Tibial nerve (tissue), 4 donors: ENCODE data around the gene ZNF575. TPM values are rescaled to one million over a fixed set of nuclear protein-coding genes. Genes with fewer than 3 reads are reported as not detected.
"Not testable (repeated sequence)": the region's sequence is repeated elsewhere in the genome, so short reads cannot be mapped to it uniquely, and the experiment has no call there.

Experiments used
- DNase-seq, 2 donors: peaks; one replicate each; pipeline ENCODE4 v3.0.0-alpha.2; 2019; ENCODE audit warnings: low spot score in 2 of 2
- H3K27ac ChIP-seq, 4 donors: fragments of 200-600 bp; sonication (generic) in 3 of 4; one replicate each; pipeline ENCODE4 v1.5.1; 2017 to 2019; ENCODE audit warnings: mild to moderate bottlenecking in 1 of 4
- H3K27me3 ChIP-seq, 2 donors: fragments of 200-600 bp; sonication (generic) in 1 of 2; one replicate each; pipeline versions ENCODE4 v1.5.1 to v1.6.0; 2017 to 2019
- H3K36me3 ChIP-seq, 3 donors: fragments of 200-600 bp; sonication (generic); one replicate each; pipeline ENCODE4 v1.5.1; 2018 to 2019
- H3K4me1 ChIP-seq, 4 donors: fragments of 200-600 bp; sonication (generic) in 3 of 4; one replicate each; pipeline ENCODE4 v1.5.1; 2017 to 2019
- H3K4me3 ChIP-seq, 4 donors: fragments of 200-600 bp; sonication (generic) in 3 of 4; one replicate each; pipeline ENCODE4 v1.5.1; 2017 to 2019; ENCODE audit warnings: mild to moderate bottlenecking in 1 of 4, moderate library complexity in 1 of 4
- H3K9me3 ChIP-seq, 4 donors: fragments of 200-600 bp; sonication (generic) in 3 of 4; one replicate each; pipeline ENCODE4 v1.5.1; 2017 to 2019
- EP300 ChIP-seq, 2 donors: sonication (generic); formaldehyde crosslinking; IDR thresholded peaks; one replicate each; pipeline ENCODE4 v1.6.1; 2017; ENCODE audit warnings: antibody characterized with exemption in 2 of 2, mild to moderate bottlenecking in 1 of 2
- POLR2A ChIP-seq, 2 donors: fragments of 450-650 bp; IDR thresholded peaks; one replicate each; pipeline ENCODE4 v1.6.1; 2017; ENCODE audit warnings: antibody characterized with exemption in 2 of 2, mild to moderate bottlenecking in 2 of 2, moderate library complexity in 2 of 2
- WGBS, 2 donors: methylation state at CpG; one replicate each; pipeline ENCODE4 v1.1.5; 2018; 5-methylcytosine and 5-hydroxymethylcytosine counted together
- total RNA-seq, 4 donors: library from RNA; depleted of rRNA; stranded (reverse); fragments of >200 nt; gene quantifications; one replicate each; pipeline ENCODE4 v1.1.0, GENCODE V29; 2016
- TF ChIP-seq, protein P1 (sequence below), 5 experiments: fragments of 200-600 bp in 3 of 5; fragments of 450-650 bp in 2 of 5; sonication (generic) in 3 of 5; IDR thresholded peaks; one replicate each; pipeline ENCODE4 v1.5.1; 2016 to 2019; ENCODE audit warnings: antibody characterized with exemption in 5 of 5, mild to moderate bottlenecking in 3 of 5, moderate library complexity in 2 of 5

ZNF575 gene
- total RNA-seq, 4 donors from 2014 or later: 0.60 to 0.63 TPM; not detected in 2

DNA sequence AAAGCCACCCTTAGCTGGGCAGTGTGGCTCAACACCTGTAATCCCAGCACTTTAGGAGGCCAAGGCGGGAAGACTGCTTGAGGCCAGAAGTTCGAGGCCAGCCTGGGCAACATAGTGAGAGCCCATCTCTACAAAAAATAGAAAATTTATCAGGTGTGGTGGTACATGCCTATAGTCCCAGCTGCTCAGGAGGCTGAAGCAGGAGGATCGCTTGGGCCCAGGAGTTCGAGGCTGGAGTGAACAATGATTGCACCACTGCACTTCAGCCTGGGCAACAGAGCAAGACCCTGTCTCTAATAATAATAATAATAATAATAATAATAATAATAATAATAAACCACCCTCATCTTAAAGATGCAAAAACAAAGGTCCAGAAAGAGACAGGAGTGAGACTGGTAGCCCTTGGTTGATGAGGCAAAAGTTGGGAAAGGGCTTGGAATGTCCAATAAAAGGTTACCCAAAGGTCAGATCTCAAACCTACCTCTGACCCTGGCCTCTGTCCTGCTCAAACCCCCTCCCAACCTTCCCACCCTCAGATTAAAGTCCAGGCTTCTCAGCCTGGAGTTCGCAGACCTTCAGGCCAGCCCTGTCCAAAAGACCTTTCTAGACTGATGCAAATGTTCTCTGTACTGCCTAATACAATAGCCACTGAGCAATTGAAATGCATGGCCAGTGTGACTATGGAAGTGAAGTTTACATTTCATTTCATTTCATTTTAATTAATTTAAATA lies 9.1 kb downstream of the ZNF575 start:
- WGBS, 2 donors: 94 to 95% methylated on average over 5 of the region's 5 CpGs
- H3K36me3 ChIP-seq: peaks cover 0 to 100% (median 0%) of the 10 kb centered on the region in 3 donors

DNA sequence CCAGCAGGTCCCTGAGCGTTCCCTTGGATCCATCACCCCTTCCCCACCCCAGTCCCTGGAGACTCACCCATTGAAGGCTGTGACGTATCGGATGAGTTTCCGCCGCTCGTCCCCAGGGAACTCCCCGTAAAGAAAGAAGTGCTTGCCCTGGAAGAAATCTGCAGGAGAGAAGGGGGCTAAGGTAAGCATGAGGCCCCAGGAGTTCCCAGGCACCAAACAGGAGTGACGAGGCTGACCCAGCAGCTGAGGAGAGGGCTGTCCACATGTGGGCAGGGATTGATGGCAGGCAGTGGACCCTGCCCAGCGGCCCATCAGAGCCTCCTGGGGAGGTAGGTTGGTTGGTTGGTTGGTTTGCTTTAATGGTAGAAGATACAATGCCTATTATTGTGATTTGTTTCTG lies 11.1 kb downstream of the ZNF575 start:
- TF ChIP-seq EP300 (IDR thresholded peaks at IDR 0.05): no peak
- TF ChIP-seq, protein P1, sequence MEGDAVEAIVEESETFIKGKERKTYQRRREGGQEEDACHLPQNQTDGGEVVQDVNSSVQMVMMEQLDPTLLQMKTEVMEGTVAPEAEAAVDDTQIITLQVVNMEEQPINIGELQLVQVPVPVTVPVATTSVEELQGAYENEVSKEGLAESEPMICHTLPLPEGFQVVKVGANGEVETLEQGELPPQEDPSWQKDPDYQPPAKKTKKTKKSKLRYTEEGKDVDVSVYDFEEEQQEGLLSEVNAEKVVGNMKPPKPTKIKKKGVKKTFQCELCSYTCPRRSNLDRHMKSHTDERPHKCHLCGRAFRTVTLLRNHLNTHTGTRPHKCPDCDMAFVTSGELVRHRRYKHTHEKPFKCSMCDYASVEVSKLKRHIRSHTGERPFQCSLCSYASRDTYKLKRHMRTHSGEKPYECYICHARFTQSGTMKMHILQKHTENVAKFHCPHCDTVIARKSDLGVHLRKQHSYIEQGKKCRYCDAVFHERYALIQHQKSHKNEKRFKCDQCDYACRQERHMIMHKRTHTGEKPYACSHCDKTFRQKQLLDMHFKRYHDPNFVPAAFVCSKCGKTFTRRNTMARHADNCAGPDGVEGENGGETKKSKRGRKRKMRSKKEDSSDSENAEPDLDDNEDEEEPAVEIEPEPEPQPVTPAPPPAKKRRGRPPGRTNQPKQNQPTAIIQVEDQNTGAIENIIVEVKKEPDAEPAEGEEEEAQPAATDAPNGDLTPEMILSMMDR (IDR thresholded peaks at IDR 0.05): no peak
- TF ChIP-seq POLR2A (IDR thresholded peaks at IDR 0.05): no peak
- no peaks in the 10 kb centered on the region for H3K4me1 ChIP-seq
- no peak overlapping the region for H3K27ac ChIP-seq
- H3K9me3 ChIP-seq: peaks cover 0 to 5% (median 0%) of the 10 kb centered on the region in 4 donors
- peaks cover 0 to 89% (median 0%) of the 10 kb centered on the region in 3 donors for H3K36me3 ChIP-seq
- no peaks in the 10 kb centered on the region for H3K27me3 ChIP-seq
- no peak for DNase-seq
- no peak overlapping the region for H3K4me3 ChIP-seq
- 88 to 92% methylated on average over 9 of the region's 9 CpGs for WGBS, 2 donors

More for the DNA sequence above, 9.1 kb downstream of the ZNF575 start:
- peaks cover 0 to 14% (median 0%) of the 10 kb centered on the region in 4 donors for H3K9me3 ChIP-seq
- no peak for DNase-seq
- no peak overlapping the region for H3K27ac ChIP-seq
- H3K4me3 ChIP-seq: no peak overlapping the region
- TF ChIP-seq EP300 (IDR thresholded peaks at IDR 0.05): no peak
- H3K27me3 ChIP-seq: no peaks in the 10 kb centered on the region
- H3K4me1 ChIP-seq: no peaks in the 10 kb centered on the region

DNA sequence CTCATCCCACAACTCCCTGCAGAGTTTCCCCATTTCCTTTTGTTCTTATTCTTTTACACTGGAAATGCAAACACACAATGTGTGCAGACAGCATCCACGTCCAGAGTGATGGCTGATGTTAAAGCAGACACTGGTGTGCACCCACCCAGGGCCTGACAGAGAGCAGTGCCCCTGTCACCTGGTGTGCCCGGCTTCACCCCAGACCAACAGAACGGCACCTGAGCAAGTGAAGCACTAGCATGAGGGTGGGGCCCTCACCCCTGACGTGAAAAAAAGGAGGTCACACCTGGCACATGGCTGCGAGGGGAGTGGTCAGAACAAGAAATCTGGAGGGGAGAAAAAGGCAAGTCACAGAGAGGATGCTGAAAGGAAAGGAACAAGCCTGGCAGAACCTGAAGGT lies 12.3 kb downstream of the ZNF575 start:
- no peak for DNase-seq
- no peak overlapping the region for H3K4me3 ChIP-seq
- H3K27me3 ChIP-seq: no peaks in the 10 kb centered on the region
- no peaks in the 10 kb centered on the region for H3K4me1 ChIP-seq
- TF ChIP-seq EP300 (IDR thresholded peaks at IDR 0.05): no peak
- peaks cover 0 to 89% (median 0%) of the 10 kb centered on the region in 3 donors for H3K36me3 ChIP-seq
- no peak overlapping the region for H3K27ac ChIP-seq
- H3K9me3 ChIP-seq: no peaks in the 10 kb centered on the region
- WGBS, 2 donors: 80 to 86% methylated on average over 5 of the region's 5 CpGs

DNA sequence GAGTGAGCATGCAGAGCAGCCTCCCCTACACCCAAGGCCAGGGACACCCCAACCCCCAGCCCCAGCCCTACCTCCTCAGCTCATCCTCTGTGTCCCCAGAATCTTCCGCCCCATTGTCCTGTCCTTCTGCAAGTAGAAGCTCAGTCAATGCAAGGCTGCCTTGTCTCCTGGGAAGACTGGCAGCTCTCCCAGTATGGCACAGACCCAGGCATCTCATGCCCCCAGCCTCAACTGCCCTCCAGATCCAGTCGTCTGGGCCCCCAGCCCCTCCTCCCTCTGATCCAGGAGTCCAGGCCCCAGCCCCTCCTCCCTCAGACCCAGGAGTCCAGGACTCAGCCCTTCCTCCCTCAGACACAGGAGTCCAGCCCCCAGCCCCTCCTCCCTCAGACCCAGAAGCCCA lies 13.0 kb downstream of the ZNF575 start:
- 58 to 67% methylated on average over 2 of the region's 2 CpGs for WGBS, 2 donors
- no peaks in the 10 kb centered on the region for H3K27me3 ChIP-seq
- peaks cover 0 to 89% (median under 1%) of the 10 kb centered on the region in 3 donors for H3K36me3 ChIP-seq

DNA sequence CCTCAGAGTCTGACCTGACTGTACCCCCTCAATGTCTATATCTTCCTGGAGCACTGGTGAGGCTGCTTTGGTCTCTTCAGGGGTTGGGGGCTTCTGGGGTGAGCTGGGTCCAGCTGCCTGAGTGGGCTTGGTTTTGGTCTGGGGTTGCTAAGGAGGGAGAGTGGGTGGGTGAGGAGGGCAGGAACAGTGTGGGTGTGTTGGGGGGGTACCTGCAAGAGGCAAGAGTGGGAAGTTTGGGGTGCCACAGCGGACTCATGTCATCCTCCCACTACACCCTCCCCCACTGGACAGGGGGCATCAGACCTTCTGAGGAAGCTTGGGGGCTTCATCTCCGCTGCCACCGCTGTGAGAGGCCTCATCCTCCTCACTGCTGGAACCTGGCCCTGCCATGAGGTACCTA lies 13.6 kb downstream of the ZNF575 start:
- H3K4me3 ChIP-seq: no peak overlapping the region
- 97 to 100% methylated on average over 2 to 3 of the region's 3 CpGs for WGBS, 2 donors
- H3K36me3 ChIP-seq: peaks cover 0 to 89% (median 6%) of the 10 kb centered on the region in 3 donors
- H3K9me3 ChIP-seq: no peaks in the 10 kb centered on the region
- TF ChIP-seq POLR2A (IDR thresholded peaks at IDR 0.05): no peak
- no peak for TF ChIP-seq EP300 (IDR thresholded peaks at IDR 0.05)
- TF ChIP-seq, protein P1 (IDR thresholded peaks at IDR 0.05): no peak
- no peaks in the 10 kb centered on the region for H3K4me1 ChIP-seq
- no peaks in the 10 kb centered on the region for H3K27me3 ChIP-seq
- H3K27ac ChIP-seq: no peak overlapping the region
- DNase-seq: no peak

More for the DNA sequence above, 13.0 kb downstream of the ZNF575 start:
- no peak overlapping the region for H3K4me3 ChIP-seq
- no peaks in the 10 kb centered on the region for H3K4me1 ChIP-seq
- no peaks in the 10 kb centered on the region for H3K9me3 ChIP-seq
- TF ChIP-seq, protein P1 (IDR thresholded peaks at IDR 0.05): no peak
- TF ChIP-seq POLR2A (IDR thresholded peaks at IDR 0.05) (no peak), EP300 (IDR thresholded peaks at IDR 0.05) (no peak)
- H3K27ac ChIP-seq: no peak overlapping the region
- DNase-seq: no peak

DNA sequence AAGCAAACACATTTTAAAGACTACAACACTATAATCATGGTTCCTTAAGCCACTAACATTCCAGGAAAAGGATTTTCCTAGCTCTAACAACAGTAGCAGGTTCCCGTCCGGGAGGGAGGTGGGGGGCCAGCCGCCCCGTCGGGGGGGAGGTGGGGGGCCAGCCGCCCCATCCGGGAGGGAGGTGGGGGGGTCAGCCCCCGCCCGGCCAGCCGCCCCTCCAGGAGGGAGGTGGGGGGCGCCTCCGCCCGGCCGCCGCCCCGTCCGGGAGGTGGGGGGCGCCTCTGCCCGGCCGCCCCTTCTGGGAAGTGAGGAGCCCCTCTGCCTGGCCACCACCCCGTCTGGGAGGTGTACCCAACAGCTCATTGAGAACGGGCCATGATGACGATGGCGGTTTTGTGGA lies 14.9 kb downstream of the ZNF575 start:
- 71 to 87% methylated on average over 4 to 7 of the region's 24 CpGs for WGBS, 2 donors
- not testable (repeated sequence) for DNase-seq, H3K9me3 ChIP-seq, H3K27ac ChIP-seq, H3K27me3 ChIP-seq, H3K4me1 ChIP-seq, H3K4me3 ChIP-seq
- peaks cover 0 to 89% (median 17%) of the 10 kb centered on the region in 3 donors for H3K36me3 ChIP-seq
